Brain microvascular endothelial cell (primary cell): Measurements from ENCODE around the gene GPR143.

Experiments
- DNase-seq: peaks from one replicate; pipeline ENCODE4 v3.0.0-alpha.2; 2020
- H3K27ac ChIP-seq: fragments of 250-450 bp; sonication (Bioruptor Pico); 2 replicates; pipeline ENCODE4 v1.5.1; 2020; ENCODE audit warnings: mild to moderate bottlenecking, moderate library complexity
- H3K27me3 ChIP-seq: fragments of 250-450 bp; sonication (Bioruptor Pico); replicated peaks from 2 replicates; pipeline ENCODE4 v1.5.1; 2020; ENCODE audit warnings: mild to moderate bottlenecking
- H3K36me3 ChIP-seq: fragments of 250-450 bp; sonication (Bioruptor Pico); replicated peaks from 2 replicates; pipeline ENCODE4 v1.5.1; 2020; ENCODE audit warnings: mild to moderate bottlenecking
- H3K4me3 ChIP-seq: 2 replicates; pipeline ENCODE4 v1.5.1; 2011; ENCODE audit warnings: low read depth, mild to moderate bottlenecking, control low read depth, low read length, moderate library complexity
- CTCF ChIP-seq: IDR thresholded peaks from 2 replicates; pipeline ENCODE4 v1.5.1; 2011; ENCODE audit warnings: low read depth, mild to moderate bottlenecking, moderate library complexity, low read length, control low read depth, inconsistent platforms; ENCODE audit errors: missing control alignments
- in situ Hi-C: cut with HindIII; loops from 2 replicates; pipeline ENCODE4 v1.10.0; 2017; ENCODE audit warnings: low sequenced_read_pairs, low pct_ligation_motif_present

GPR143 gene

GRCh38 chrX:9797384-9798360 lies 32.0 kb upstream of the GPR143 start:
- no peaks in the 10 kb centered on the region for H3K36me3 ChIP-seq
- no peak overlapping the region for H3K4me3 ChIP-seq
- no peaks in the 10 kb centered on the region for H3K27me3 ChIP-seq
- no peak for TF ChIP-seq CTCF
- no peak overlapping the region for H3K27ac ChIP-seq
- in situ Hi-C loops = no loop called here
- DNase-seq = no peak

DNA sequence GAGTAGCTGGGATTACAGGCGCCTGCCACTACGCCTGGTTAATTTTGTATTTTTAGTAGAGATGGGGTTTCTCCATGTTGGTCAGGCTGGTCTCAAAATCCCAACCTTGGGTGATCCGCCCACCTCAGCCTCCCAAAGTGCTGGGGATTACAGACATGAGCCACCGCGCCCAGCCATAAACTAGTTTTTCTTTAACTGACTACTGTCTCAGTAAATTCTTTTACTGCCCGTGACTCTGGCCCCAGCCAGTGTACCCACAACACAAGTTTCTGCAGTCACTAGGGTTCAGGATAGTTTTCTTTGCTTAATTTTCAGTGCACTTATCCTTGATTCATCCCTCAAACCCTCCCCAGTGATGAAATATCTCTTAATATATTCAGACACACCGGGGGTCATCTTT lies 28.8 kb upstream of the GPR143 start:
- no peak for DNase-seq
- TF ChIP-seq CTCF = no peak
- no peaks in the 10 kb centered on the region for H3K27me3 ChIP-seq
- H3K27ac ChIP-seq = no peak overlapping the region
- in situ Hi-C loops = no loop called here
- H3K36me3 ChIP-seq = no peaks in the 10 kb centered on the region
- no peak overlapping the region for H3K4me3 ChIP-seq

GRCh38 chrX:9790866-9791265 lies 25.2 kb upstream of the GPR143 start:
- DNase-seq = no peak
- in situ Hi-C loops = no loop called here
- Histone ChIP-seq H3K4me3 (no peak overlapping the region), H3K27ac (no peak overlapping the region), H3K27me3 (peaks cover 6% of the 10 kb centered on the region), H3K36me3 (no peaks in the 10 kb centered on the region)
- no peak for TF ChIP-seq CTCF

GRCh38 chrX:9789555-9789954 lies 23.9 kb upstream of the GPR143 start:
- H3K4me3 ChIP-seq = no peak overlapping the region
- H3K36me3 ChIP-seq = no peaks in the 10 kb centered on the region
- no peak for DNase-seq
- peaks cover 14% of the 10 kb centered on the region for H3K27me3 ChIP-seq
- TF ChIP-seq CTCF = no peak
- in situ Hi-C loops = no loop called here
- H3K27ac ChIP-seq = no peak overlapping the region

DNA sequence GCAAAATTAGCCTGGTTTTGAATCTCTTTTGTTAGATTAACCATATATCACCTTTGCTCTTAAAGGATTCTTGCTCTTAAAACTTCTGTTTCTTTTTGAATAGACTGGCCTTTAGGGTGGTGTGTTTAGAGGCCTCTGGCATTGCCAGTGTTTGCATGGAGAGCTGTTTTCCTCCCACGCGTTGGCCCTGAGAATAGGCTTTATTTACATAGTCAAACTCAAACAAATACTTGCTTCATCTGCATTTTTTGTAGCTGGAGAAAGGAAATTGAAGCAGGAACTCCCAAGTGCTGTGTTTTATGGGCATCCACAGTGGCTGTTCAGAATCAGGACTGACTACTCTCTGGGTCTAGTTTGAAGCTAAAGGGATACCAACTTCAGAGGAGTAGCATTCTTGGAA lies 23.3 kb upstream of the GPR143 start:
- Histone ChIP-seq H3K27me3 (peaks cover 14% of the 10 kb centered on the region), H3K36me3 (no peaks in the 10 kb centered on the region), H3K27ac (no peak overlapping the region), H3K4me3 (no peak overlapping the region)
- TF ChIP-seq CTCF = no peak
- DNase-seq = no peak
- in situ Hi-C loops = no loop called here
